G401.6 (cell line): ENCODE measurements around the gene GRID1.

Source experiments
- FAIRE-seq: peaks from 2 replicates; lab custom pipeline; 2012; peaks lifted over from hg19 to GRCh38; lab: Jason Lieb, UNC

Gene GRID1

GRCh38 chr10:86312701-86313270 lies 53.8 kb downstream of the GRID1 start:
- FAIRE-seq: no peak

- no peak for FAIRE-seq
Observed at GRCh38 chr10:86311906-86312305, 54.7 kb downstream of the GRID1 start.

GRCh38 chr10:86311190-86311589 lies 55.4 kb downstream of the GRID1 start:
- no peak for FAIRE-seq

- no peak for FAIRE-seq
Observed at GRCh38 chr10:86310702-86311101, 55.9 kb downstream of the GRID1 start.

- FAIRE-seq: no peak
Observed at GRCh38 chr10:86310291-86310690, 56.3 kb downstream of the GRID1 start.

DNA sequence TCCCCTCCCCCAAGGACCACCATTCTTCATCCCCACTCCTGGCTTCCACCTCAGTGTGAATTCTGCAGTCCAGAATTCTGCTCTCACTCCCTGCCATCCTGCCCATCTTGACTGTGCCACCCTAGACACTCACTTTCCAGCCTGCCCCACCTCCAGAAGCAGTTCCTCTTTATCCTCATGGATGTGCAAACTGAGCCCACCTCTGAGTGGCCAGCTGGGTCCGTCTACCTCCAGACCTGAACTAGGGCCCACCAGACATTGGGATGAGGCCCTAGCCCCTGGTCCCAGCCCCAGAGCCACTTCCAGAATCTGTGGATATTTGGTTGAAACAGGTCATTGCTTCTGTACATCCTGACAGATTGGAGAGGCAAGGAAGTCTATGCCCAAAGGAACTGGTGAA lies 58.5 kb downstream of the GRID1 start:
- FAIRE-seq: no peak

- FAIRE-seq: no peak
Observed at GRCh38 chr10:86306628-86307278, 59.8 kb downstream of the GRID1 start.

DNA sequence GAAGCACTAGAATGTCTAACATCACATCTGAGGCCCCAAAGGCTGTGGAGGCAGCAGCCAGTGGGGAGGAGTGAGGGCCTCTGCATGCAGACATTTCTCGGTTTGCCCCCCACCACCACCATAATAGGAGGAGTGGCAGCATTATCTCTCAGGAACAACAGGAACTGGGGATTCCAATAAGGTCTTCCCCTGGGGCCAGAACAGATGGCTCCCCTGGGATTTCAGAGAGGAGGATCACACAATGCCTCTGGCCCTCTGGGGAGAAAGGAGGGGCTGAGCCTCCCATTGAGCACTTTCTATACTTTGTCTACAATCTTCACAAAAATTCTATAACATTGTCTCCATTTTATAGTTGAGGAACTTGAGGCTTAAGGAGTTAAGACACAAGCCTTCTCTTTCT lies 61.1 kb downstream of the GRID1 start:
- no peak for FAIRE-seq

GRCh38 chr10:86304436-86304835 lies 62.2 kb downstream of the GRID1 start:
- no peak for FAIRE-seq

GRCh38 chr10:86303626-86304025 lies 63.0 kb downstream of the GRID1 start:
- no peak for FAIRE-seq

DNA sequence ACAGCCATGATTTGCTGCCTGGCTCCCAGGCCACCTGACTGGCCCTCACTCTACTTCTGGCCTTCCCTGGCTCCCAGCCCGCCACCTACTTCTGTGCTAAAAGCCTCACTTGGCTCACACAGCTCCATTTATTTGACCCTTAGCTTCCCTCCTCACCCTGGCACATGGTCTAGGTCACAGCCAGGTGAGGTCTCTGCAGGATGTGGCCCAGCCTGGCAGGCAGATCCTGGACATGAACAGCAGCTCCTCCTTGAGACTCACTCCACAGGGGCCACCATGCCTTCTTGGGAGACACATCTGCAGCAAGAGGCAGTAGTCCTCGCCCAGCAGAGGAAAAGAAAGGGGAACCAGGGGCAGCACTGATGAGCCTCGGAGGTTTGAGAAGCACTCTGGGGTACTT lies 64.6 kb downstream of the GRID1 start:
- no peak for FAIRE-seq

DNA sequence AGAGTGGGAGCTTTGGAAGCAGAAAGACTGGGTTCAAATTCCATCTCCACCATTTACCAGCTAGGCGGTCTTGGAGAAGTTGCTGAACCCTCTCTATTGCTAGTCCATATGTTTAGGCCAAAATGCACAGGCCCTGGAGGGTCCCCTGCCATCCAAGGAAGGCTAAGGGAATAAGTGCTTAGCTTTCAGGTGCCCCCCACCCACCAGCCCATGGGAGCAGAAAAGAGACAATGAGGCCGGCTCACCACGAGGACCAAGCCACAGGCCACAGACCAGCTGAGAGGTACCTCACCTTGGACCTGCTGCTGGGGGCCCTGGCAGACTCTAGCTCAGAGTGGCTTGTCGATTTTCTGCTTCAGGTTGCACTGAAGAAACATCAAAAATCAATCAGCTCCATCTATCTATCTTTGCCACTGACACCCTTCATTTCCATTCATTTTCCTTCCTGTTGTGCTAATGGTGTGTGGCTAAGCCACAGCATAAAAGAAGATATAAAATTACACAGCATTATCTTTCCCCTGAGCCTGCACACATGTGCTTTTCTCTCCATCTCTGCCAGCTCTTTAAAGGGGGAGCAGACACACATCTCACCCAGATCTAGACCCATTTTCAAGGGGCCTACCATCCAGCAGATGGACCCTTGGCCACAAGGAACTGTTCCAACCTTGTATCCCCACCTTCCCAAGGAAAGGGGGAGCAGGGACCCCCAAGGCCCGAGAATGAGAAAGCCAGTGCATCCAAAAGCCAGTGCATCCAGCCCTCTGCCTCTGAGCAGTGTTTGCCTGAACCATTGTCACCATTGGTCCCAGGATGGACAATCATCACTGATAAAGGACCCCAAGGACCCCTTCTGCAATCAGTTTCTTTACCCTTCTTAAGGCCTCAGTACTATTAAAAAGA lies 65.4 kb downstream of the GRID1 start:
- FAIRE-seq: no peak

GRCh38 chr10:86300399-86300925 lies 66.1 kb downstream of the GRID1 start:
- no peak for FAIRE-seq

DNA sequence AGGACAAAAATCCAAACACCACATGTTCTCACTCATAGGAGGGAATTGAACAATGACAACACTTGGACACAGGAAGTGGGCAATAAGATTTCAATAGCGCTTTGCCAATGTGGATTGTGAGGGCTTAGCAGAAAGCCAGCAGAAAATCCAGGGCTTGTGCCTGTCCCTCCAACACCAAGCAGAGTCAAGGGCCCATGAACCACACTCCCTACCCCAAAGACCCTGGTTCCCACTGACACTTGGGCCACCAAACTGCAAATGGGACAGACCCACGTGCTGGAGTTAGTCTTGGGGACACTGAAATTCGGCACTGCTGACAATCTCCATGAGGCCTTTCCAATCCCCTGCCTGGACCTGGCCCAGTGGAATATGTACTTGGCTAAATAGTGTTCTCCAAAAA lies 67.0 kb downstream of the GRID1 start:
- no peak for FAIRE-seq

DNA sequence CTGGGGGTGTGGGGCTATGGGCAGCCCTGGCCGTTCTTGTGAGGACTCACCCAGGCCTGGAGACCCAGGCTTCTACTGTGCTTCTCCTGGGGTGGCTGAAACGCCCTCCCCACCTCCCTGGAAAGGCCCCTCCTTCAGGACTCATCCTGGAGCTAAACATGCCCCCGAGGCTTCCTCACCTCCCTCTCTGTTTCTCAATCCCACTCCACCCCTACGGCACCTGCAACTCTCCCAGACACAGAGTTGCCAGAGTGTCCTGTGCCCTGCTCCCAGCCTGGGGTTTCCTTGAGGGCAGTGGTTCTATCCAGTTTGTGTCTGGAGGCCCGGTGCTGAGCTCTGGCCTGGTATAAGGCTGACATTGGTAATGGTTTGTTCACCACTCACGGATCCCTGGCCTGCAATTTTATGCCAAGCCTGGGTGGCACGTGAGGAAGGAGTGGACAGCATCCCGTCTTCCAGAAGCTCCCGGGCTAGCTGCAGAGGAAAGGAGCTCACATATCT lies 68.0 kb downstream of the GRID1 start:
- no peak for FAIRE-seq

DNA sequence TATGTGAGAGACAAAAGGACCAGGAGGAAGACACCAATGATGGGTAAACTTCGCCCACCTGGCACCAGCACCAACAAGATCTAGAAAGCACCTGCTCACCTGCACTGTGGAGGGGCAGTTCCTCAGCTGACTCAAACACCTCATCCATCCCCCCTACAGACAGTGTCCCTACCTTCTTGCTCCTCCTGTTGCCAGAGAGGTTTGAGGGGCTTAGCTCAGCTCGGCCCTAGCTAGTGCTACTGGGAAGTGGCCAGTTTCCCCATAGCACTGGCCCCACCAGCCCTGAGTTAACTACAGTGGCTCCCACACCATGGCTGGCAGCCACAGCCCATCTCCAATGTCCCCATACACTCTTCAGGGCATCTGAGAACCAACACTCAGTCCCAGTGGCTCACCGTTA lies 70.8 kb downstream of the GRID1 start:
- FAIRE-seq: no peak

DNA sequence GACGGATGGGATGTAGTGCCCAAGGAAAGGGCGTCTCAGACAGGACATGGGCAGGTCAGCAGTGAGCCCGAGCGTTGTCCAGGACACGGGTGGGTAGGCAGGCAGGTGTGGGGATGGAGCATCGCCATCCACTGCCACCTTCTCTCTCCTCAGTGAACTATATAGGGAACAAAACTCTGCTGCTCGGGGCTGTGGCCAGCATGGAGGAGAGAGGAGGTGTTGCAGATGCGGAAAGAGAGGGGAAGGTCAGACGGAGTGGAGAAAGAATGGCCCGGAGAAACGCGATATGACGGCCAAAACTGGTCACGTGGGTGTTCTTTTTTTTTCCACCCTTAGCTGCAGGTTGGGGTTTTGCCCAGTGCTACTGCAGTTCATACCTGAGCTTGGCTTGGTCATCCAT lies 71.2 kb downstream of the GRID1 start:
- FAIRE-seq: no peak

DNA sequence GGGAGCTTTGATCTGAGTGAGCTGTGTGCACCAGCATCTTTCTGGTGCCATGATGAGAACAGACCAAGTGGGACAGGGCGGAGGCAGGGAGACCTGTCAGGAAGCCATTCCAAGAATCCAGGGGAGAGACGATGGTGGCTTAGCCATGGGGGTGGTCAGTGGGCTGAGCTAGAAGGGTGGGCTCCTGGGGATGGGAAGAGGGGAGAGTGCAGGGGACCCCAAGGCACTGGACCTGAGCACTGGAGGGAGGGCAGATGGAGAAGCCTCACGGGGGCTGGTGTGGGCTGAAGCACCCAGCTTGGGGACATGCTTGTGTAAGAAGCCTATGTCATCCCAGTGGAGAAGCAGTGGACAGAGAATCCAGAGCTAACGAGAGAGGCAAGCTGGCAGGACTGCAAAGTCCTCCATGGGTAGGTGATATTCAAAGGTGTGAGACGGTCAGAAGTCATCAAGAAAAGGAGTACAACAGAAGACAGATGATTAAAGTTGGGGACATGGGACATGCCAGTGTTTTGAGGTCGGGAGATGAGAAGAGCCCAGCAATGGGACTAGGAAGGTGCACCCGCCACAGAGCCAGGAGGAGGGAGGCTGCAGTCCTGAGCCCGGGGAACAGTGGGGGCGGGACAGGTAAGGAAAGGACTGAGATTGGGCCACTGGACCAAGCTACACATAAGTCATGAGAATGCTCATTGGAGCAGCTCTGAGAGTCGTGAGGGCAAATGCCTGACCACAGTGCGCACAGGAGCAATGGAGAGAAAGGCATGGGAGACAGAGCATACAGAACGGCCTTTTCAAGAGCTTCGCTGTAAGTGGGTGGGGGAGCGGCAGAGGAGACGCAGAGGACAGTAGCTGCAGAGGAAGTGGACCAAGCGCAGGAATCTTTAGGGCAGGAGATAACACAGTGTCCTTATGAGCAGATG lies 72.0 kb downstream of the GRID1 start:
- no peak for FAIRE-seq

- FAIRE-seq: no peak
Observed at GRCh38 chr10:86293396-86293791, 73.2 kb downstream of the GRID1 start.

GRCh38 chr10:86292462-86293395 lies 73.9 kb downstream of the GRID1 start:
- FAIRE-seq: no peak
